ENCODE measurements around the gene HELB.

DNA sequence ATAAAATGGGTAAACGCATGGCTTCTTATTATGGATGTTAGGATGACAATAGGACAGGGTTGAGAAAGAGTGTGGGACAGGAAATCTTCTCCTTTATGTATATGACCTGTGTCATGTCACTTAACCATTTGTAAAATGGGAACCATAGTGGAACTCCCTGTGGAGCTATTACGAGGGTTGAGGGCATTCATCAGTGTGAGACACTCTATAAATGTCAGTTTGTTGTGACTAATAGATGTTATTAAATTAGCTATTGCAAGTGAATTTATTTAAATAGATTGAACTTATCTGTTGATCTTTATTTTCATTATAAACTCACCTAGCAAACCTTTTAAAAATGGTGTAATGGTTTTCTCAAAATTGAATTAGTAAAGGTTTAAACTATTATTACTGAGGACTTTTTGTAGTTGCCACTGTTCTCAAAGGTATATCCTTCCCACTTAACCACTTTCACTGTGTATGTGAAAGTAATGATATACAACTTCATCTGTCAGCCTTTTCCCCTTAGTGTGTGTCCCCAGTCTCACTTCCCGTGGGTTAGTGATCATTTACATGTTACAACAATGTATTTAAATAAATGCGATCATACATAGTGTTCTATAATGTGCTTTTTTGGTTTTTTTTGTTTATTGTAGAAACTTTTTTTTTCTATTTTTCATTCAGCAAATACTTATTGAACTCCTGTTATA lies 17.1 kb downstream of the HELB start:
- TF ChIP-seq, protein P1, sequence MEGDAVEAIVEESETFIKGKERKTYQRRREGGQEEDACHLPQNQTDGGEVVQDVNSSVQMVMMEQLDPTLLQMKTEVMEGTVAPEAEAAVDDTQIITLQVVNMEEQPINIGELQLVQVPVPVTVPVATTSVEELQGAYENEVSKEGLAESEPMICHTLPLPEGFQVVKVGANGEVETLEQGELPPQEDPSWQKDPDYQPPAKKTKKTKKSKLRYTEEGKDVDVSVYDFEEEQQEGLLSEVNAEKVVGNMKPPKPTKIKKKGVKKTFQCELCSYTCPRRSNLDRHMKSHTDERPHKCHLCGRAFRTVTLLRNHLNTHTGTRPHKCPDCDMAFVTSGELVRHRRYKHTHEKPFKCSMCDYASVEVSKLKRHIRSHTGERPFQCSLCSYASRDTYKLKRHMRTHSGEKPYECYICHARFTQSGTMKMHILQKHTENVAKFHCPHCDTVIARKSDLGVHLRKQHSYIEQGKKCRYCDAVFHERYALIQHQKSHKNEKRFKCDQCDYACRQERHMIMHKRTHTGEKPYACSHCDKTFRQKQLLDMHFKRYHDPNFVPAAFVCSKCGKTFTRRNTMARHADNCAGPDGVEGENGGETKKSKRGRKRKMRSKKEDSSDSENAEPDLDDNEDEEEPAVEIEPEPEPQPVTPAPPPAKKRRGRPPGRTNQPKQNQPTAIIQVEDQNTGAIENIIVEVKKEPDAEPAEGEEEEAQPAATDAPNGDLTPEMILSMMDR (conservative IDR thresholded peaks at IDR 0.05; ENCODE audit: low read depth, low read length) = no peak
- no peak for TF ChIP-seq EZH2 (IDR thresholded peaks at IDR 0.05; ENCODE audit: borderline replicate concordance, low read depth, low read length, poor library complexity, severe bottlenecking)

Measured in A673 (cell line).